Measurements from ENCODE around the gene CSPG4.

DNA sequence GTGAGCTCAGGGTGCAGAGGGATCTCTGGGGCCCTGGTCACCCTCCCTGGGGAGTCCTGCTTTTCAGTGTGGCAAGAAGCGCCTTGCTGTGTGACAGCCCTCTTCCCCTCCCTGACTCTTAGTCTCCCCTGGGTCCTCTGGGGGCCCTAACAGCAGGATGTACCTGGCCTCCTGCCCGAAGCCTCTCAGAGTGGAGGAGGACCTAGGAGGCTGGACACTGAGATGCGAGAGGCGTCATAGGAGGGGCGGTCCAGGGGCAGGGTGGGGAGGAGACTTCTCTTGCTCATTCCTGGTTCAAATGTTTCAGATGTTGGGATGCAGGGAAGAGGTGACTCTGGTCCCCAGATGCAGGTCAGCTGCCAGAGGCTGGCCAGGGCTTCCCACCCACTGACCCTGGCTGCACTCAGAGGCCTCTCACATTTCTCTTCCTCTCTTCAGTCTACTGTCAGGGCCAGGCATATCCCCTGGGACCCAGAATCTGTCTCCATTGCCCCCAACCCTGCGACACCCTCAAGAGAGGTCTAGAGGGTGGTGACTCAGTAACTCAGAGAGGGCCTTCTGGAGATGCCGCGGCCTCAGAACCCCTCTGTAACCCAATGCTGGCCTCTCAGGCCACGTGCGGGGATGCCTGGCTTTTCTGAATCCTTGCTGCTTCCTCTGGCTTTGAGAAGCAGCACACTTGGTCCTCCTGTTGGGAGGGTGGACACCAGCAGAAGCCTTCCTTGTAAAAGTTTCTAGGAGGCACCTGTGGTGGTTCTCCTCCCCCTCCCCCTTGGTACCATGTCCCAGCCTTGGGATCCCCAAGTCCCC lies 39.0 kb downstream of the CSPG4 start:
- TF ChIP-seq POLR2AphosphoS5 (IDR thresholded peaks at IDR 0.05) = no peak
- TF ChIP-seq, protein P1, sequence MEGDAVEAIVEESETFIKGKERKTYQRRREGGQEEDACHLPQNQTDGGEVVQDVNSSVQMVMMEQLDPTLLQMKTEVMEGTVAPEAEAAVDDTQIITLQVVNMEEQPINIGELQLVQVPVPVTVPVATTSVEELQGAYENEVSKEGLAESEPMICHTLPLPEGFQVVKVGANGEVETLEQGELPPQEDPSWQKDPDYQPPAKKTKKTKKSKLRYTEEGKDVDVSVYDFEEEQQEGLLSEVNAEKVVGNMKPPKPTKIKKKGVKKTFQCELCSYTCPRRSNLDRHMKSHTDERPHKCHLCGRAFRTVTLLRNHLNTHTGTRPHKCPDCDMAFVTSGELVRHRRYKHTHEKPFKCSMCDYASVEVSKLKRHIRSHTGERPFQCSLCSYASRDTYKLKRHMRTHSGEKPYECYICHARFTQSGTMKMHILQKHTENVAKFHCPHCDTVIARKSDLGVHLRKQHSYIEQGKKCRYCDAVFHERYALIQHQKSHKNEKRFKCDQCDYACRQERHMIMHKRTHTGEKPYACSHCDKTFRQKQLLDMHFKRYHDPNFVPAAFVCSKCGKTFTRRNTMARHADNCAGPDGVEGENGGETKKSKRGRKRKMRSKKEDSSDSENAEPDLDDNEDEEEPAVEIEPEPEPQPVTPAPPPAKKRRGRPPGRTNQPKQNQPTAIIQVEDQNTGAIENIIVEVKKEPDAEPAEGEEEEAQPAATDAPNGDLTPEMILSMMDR (IDR thresholded peaks at IDR 0.05) = no peak
- TF ChIP-seq POLR2A (IDR thresholded peaks at IDR 0.05) = no peak

Data from breast epithelium (tissue), 3 donors.